Measurements from ENCODE around the gene WASL.

Gene WASL

DNA sequence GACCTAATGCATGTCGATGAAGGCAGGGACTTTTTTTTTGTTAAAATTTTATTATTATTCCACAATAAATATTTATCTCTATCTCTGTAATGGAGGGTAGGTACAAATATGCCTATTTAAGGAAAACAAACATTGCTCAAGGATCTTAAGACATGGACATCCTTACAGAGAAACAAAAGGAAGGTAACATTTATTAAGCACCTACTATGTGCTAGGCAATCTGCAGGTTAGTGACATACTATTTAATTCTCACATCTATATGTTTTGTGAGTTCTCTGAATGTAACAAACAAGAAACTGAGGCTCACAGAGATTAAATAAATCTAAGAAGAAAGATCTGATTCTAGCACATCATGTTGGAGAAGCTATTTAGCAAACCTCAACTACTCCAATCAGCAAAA lies 61.1 kb downstream of the WASL start:
- DNase-seq: no peak

GRCh38 chr7:123687161-123687560 lies 61.6 kb downstream of the WASL start:
- DNase-seq: no peak

DNA sequence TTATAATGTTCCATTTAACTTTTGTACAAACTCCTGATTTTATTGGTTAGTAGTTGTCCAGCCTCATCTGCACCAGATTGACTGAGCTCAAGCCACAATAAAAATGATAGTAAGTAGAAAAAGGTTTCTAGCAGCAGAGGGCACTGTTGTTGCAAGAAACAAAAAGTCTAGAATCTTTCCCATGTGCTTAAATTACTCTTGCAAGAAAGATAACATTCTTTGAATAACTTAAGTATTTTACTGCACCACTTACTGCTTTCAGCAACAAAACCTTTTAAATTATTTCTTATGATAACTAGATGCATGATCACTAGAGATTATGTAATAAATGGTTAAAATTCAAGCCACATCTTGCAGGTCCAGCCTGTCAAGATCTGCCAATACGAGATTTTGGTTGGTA lies 66.1 kb downstream of the WASL start:
- DNase-seq: no peak

GRCh38 chr7:123681561-123681960 lies 67.2 kb downstream of the WASL start:
- DNase-seq: no peak

DNA sequence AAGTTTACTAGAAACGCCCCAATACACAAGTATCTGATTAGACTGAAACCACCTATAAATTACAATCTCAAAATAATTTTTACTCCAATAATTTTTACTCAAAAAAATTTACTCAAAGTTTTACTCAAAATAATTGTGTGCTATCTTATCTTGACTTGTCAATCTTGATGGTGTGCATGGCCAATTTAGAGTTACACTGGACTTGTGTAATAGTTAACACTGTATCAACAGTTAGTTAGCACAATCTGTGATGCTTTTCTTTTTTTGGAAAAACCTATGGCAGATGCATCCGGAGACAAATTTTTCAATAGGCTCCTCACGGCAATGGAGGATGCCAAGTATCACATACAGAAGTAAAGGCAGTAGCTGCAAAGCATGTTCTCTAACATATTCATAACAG lies 68.2 kb downstream of the WASL start:
- DNase-seq: no peak

GRCh38 chr7:123679614-123680013 lies 69.2 kb downstream of the WASL start:
- no peak for DNase-seq

DNA sequence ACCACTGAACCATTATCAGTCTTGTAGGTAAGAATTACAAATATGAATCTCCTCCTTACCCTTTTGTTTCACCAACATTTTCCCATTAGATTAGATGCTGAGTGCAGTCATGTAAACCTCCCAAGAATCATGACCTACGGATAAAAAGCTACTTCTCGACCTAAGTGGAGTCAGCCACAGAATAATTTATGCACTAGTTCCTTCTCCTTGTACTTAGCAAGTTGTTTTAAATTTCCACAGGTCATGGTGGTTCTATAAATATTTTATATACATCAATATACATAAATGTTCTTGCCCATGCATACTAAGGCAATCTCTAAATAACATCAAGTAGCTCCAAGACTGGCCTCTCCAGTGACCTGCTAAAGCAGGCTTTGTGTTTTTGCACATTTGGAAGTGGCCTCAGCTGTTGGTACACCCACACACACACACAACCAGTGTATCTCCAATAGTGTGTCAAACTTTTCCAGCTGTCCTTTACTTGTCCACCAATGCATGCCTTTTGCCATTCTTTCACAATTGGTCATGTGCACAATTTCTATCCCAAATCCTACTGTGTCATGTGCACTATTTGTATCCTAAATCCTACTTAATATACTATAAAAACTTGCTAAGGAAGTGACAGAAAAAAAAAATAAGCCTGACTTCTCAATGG lies 71.6 kb downstream of the WASL start:
- no peak for DNase-seq

DNA sequence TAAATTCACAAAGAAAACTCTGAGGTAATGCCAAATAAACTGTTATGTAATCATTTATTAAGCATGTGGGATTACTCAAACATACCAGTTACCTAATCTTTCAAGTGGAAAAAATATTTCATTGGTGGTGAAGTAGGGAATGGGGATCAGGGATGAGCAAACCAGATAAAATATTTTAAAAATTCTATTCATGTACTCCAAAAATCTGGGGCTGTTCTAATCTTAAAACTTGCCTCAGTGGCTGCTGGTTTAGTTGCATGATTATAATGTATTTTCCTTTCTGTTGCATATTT lies 73.7 kb downstream of the WASL start:
- DNase-seq: no peak

DNA sequence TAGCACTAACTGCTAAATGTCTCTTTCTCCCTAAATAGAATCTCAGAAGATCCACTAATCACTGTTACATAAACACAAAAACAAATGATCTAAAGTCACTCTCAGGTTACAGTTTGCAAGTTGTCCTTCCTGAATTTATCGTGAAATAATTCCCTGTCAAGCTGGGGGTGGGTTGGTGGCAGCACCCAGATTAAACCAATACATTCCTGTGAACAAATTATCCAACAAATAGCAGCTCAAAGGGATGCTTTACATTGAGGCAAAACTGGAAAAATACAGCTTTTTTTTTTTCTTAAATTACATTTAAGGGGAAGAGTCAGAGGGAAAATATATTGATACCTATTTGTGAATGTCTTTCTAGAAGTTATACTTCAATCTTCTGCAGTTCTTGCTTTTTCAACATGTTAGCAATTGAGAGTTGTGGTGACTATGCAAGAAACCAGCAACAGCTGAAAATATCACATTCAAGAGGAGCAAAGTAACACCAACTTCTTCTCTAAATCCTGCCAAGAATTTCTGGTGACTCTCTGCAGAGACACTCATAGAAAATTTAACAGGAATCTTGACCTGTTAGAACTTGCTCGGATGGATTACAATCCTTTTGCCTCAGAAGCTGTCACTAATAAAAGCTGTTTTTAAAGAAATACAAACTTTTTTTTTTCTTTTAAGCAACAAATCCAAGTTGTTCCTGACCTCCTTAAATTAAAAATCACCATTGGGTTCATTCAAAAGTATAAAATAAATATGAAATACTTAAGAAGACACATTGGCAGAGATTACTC lies 74.2 kb downstream of the WASL start:
- DNase-seq: no peak

GRCh38 chr7:123673752-123674398 lies 74.9 kb downstream of the WASL start:
- no peak for DNase-seq

GRCh38 chr7:123673137-123673732 lies 75.6 kb downstream of the WASL start:
- DNase-seq: no peak

GRCh38 chr7:123669485-123669884 lies 79.3 kb downstream of the WASL start:
- DNase-seq: no peak

DNA sequence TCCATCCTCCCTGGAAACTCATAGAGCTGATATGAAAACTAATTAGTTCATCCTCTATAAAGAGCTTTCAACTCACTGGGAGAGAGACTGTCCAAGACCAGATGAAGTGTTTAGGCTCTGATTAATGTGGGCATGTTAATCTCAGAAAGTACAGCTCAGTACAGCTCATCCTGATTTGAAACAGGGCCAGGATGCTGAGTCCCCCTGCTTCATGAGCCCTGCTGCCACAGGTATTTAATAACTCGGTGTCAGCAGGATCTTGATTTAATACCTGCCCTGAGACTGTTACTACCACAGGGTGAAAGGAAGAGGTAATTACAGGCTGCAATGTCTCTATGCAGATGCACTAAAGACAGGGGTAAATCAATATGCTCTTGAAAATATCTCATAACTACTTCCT lies 82.3 kb downstream of the WASL start:
- DNase-seq: no peak

- DNase-seq: no peak
These were observed 82.9 kb downstream of the WASL start for GRCh38 chr7:123665896-123666295.

DNA sequence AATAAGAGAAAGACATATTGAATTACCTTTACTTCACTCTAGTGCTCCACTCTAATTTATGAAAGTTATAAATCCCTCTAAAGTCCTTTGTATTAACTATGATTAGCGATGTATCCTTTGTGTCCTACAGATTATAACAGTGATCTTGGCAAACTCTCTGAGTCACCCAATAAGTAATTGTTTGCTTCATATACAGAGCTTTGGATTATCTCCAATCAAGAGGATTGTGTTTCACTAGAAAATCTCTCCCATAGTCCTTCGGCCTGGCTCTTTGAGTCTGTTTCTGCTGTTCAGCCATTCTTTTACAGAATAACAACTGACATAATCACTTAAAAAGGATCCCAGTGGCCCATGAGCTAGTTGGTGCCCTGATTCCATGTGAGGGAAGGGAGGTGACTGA lies 83.6 kb downstream of the WASL start:
- DNase-seq: no peak

DNA sequence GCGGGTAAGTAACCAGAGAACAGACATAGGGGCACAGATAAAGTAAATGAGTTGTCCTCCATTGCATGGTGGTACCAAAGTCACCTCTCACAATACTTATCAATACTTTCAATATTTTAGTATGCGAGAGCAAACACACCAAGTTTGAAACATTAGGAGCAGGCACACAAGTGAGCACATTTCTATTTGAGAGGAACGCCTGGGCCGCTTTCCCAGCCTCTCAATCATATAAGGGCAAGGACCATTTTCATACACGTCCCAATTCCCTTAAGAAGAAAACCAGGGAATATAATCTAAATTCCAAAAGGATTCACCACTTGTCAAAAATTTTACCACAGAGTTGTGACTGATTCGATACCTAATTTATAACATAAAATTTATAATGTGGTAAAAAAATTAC lies 85.6 kb downstream of the WASL start:
- DNase-seq: no peak

DNA sequence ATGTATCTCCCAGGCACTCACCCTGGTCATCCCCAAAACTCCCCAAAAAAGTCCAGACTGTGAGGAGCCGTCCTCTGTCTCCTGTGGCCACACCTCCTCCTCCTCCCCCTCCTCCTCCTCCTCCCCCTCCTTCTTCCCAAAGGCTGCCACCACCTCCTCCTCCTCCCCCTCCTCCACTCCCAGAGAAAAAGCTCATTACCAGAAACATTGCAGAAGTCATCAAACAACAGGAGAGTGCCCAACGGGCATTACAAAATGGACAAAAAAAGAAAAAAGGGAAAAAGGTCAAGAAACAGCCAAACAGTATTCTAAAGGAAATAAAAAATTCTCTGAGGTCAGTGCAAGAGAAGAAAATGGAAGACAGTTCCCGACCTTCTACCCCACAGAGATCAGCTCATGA lies 86.0 kb downstream of the WASL start:
- no peak for DNase-seq

- DNase-seq: no peak
These were observed 86.5 kb downstream of the WASL start for GRCh38 chr7:123662293-123662692.

- no peak for DNase-seq
These were observed 87.0 kb downstream of the WASL start for GRCh38 chr7:123661765-123662164.

GRCh38 chr7:123660514-123661354 lies 88.1 kb downstream of the WASL start:
- no peak for DNase-seq

- no peak for DNase-seq
These were observed 90.8 kb downstream of the WASL start for GRCh38 chr7:123658023-123658422.

DNA sequence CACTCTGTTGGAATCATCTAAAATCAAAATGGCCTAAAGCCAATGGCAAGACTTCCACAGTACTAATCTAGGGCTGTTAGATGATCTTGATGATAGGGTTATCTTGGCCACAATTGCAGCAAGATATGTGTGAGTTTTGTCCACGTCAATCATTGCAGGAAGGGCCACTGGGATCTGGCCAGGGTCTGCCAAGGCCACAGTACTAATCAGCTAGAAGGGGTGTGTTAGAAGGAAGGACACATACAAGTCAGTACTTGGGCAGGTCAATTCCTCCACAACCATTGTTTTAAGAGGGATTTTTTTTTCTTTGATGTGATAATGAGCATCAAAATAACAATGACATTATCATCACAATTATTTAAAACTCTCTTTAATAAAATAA lies 91.5 kb downstream of the WASL start:
- no peak for DNase-seq

Measured in GOT3 (cell line).